KBM-7 (cell line): ENCODE measurements around the gene RESP18.

Source experiments
- DNase-seq: peaks from one replicate; pipeline ENCODE4 v3.0.0-alpha.2; 2015
- in situ Hi-C: fragments of 300-500 bp; cut with MboI; formaldehyde crosslinking; loops from 2 replicates; pipeline ENCODE4 v1.14.3; 2020; ENCODE audit warnings: low sequenced_read_pairs, low pct_unique_long_range_greater_than_20kb, mixed read lengths

The RESP18 gene

DNA sequence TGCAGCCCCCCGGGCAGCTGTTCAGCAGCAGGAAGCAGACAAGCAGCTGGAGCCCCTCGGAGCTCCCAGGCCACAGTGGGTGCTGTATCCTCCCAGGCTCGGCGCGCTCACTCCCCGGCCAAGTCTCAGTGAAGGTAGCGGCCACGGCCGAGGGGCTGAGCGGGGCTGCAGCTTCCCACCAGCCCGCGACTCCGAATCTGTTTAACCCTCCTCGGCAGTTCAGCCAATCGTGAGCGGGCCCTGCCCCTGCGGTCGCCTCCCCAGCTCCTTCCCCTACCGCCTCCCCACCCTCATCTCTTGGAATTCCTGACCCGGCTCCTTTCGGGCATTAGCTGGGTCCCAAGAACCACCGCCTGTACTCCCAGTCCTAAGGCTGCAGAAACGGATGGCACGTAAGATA is at the start of gene RESP18:
RESP18 (minus strand) TSS at position 203 of the 400 bp plus-strand sequence.
- in situ Hi-C loops, result no loop called here
- no peak for DNase-seq

DNA sequence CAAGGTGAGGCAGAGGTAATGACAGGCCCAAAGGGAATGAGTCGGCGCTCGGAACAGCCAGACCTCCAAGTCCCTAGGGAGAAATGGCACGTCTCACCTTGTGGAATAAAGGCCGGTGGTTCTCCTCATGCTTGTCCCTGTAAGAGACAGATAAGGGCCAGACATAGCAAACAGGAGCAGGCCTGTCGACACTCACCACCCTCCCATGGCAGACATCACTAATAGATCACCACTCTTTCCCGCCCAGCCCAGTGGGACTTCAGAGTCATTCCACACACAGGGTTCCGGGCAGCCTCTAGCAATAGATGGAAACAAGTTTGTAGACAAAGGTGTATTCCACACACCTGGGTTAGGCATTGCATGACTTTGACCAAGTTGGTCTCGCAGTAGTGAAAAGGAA is 48.9 kb upstream of the RESP18 start:
- no peak for DNase-seq
- in situ Hi-C loops, result no loop called here

DNA sequence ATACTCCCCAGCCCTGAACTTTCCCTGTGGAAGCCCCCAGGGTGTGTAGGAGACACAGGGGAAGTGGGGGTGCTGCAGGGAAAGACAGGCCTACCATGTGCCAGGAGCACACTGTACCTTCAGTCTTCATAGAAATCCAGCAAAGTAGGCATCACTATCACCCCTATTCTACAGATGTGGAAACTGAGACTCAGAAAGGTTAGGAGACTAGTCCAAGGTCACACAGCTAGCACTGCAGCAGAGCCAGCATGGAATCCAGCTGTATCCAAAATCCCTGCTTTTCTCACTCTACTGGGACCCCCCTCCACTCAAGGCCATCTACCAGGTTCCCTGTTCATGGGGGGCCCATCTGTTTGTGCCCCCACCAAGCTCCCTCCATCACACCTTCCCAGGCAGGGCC is 48.4 kb upstream of the RESP18 start:
- DNase-seq, result no peak
- in situ Hi-C loops, result no loop called here

DNA sequence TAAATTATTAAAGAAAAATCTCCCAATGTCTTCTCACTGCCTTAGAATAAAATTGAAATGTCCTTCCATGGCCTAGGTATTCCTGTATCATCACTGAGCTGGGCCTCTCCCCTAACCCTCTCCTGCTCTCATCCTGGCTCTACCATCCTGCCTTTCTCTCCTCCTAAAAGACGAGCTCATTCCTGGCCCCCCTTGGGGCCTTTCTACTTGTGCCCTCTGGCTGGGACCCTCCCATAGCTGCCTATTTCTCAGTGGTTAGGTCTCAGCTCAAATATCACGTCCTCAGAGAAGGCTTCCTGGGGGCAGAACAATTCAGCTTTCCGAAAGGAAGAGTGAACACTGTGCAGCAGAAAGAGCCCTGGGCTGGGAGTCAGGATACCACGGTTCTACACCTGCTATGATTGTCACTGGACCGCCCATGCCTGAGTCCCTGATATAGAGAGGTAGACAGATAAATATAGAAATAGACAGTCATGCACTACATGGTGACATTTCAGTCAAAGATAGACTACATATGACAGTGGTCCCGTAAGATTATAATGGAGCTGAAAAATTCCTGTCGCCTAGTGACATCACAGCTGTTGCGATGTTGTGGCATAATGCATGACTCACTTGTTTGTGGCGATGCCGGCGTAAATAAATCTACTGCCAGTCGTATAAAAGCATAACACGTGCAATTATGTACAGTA is 45.8 kb upstream of the RESP18 start:
- in situ Hi-C loops, result no loop called here

DNA sequence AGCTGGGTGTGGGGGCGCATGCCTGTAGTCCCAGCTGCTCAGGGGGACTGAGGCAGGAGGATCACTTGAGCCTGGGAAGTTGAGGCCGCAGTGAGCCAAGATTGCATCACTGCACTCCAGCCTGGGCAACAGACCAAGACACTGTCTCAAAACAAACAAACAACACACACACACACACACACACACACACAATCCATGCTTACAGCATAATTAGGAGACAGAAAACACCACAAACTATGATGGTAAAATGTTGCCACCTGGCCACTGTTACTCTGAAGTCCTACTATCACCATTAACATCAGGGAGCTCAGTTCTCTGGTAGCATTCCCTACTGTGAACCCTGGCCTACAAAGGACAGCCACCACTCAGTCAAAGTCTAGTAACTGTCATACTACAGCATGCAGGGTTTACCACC is 36.9 kb upstream of the RESP18 start:
- in situ Hi-C loops, result no loop called here
- DNase-seq, result no peak

More for the DNA sequence above, 45.8 kb upstream of the RESP18 start:
- DNase-seq, result no peak

DNA sequence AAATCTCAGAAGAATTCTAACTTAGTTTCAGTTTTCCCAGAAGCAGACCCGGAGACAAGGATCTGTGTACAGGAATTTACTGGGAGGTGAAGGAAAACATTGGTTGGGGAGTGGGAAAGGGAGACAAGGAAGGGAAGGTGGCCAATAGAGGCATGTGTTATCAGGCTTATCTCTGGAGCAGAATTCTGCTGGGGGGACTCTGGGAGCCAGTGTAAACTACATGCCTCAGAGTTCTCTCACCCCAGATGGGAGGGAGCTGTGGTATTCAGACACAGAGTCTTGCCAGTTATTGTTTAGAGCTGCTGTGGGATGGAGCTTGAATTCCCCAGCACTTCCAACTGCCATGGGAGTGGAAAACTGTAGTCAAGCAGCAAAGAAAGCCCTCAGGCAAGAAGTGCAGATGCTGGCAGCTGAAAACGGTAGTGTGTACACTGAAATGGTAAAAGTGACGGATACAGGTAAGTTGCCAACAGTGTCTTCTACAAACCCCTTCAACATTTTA is 36.2 kb upstream of the RESP18 start:
- DNase-seq, result no peak
- in situ Hi-C loops, result no loop called here

DNA sequence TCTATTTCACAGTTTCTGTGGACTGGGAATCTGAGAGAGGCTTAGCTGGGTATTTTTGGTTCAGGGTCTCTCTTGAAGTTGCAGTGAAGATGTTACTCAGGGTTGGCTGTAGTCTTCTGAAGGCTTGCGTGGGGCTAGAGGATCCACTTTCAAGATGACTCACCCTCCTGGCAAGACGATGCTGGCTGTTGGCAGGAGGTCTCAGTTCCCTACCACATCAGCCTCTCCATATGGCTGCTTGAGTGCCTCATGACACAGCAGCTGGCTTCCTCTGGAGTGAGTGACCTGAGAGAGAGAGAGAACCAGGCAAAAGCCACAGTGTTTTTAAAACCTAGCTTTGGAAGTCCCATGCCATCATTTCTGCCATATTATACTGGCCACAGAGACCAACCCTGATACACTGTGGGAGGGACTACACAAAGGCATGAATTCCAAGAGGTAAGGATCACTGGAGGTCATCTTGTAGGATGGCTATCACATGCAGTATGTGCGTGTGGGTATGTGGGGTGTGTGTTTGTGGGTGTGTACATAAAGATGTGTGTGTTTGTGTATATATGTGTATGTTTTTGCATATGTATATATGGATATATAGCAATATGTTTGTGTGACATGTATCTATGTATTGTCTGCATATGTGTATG is 30.1 kb upstream of the RESP18 start:
- peak; percentile 16 for DNase-seq
- in situ Hi-C loops, result no loop called here

DNA sequence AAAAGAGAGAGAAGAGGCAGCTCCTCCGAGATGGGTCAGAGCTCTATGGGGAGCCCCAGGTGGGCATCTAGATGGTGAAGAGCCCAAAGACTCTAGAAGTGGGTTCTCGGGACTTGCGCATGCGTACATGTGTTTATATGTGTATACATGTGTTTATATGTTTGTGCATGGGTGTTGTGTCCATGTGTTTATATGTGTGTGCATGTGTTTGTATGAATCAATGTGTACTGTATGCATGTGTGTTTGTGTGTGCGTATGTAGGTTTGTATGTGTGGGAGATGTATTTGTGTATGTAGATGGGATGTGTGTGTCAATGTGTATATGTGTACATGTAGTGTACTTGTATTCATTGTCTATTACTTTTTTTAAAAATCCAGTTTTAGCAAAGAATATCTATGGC is 29.5 kb upstream of the RESP18 start:
- no peak for DNase-seq

DNA sequence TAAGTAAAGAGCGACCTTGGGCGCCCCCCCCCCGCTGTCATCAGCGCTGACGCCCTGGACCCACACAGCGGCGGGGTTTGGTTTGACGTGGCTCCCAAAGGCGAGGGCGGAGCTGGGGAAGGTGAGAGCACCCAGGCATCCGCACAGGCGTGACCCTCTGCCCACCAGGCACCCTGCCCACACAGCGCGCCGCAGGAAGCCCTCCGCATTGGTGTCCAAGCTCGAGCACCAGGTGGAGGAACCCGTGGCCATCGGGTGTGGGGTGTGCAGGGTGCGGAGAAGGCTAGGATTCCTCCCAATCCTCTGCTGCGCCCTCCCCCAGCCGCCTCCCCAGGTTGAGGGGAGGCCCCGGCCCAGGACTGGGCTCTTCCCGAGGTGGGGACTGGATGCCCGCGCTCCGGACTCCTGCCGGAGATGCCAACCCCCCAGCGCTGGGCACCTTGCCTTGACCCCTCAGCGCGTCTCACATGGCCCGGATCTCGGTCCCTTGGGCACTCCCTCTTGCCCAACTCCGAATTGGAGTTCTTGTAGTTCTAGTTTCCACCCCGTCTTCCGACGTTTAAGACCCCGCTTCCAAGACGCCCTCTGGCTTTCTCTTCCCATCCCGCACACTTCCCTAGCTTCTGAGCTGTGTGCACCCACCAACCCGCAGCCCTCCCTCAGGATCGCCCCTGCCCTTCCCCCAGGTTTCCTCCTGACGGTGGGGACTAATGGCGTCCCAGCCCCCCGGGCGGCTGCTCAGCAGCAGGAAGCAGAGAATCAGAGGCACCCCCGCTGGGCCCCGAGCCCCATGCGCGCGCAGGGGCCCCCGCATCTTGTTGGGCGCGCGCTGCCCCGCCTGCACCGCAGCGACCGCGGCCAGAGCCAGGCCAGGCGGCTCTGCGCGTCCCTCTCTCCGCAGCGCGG is 25.9 kb upstream of the RESP18 start:
- in situ Hi-C loops, result no loop called here
- no peak for DNase-seq

More for the DNA sequence above, 29.5 kb upstream of the RESP18 start:
- in situ Hi-C loops, result no loop called here

DNA sequence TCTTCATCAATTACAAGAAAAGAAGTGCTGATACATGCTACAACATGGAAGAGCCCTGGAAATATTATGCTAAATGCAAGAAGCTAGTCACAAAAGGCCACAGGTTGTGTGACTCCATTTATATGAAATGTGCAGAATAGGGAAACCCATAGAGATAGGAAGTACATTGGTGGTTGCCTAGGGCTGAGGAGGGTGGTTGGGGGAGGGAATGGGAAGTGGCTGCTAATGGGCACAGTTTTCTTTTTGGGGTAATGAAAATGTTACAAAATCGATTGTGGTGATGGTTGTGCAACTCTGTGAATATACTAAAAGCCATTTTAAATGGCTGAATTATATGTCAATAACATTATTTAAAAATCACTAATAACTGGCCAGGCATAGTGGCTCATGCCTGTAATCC is 24.3 kb upstream of the RESP18 start:
- peak; percentile 35 for DNase-seq
- in situ Hi-C loops, result no loop called here

DNA sequence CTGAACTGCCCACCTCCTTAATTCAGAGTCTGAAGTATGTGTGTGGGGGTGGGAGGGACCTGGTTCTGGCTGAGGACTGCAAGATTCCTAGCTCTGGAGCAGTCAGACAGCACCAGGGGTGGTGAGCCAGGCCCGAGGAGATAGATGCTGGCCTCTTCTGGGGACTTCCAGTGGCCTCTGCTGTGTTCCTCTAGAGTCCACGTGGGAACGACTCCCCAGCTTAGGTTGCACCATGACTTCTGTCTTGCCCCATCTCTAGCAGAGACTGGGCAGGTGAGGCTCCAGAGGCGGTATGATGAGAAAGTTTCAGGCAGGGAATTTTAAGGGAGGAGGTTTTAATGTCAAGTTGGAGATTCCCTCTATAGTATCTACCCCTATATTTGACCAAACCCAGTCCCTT is 22.0 kb upstream of the RESP18 start:
- no peak for DNase-seq
- in situ Hi-C loops, result no loop called here

DNA sequence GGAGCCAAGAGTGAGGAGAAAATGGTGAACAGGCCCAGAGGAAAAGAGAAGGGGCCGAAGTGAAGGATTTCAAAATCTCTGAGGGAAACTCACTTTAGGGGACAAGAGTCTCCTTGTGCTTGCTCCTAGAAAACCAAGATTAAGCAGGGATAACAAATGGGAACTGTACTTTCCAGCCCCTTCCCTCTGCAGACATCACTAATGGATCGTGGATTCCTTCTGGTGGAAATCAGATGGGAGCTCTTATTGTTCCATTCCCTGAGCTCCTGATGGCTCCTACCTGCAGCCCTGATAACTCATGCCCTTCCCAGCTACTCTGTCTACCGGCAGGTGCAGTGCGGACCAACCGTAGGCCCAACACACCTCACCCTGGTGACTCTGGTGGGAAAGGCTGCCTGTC is 20.6 kb upstream of the RESP18 start:
- in situ Hi-C loops, result no loop called here
- DNase-seq, result no peak

DNA sequence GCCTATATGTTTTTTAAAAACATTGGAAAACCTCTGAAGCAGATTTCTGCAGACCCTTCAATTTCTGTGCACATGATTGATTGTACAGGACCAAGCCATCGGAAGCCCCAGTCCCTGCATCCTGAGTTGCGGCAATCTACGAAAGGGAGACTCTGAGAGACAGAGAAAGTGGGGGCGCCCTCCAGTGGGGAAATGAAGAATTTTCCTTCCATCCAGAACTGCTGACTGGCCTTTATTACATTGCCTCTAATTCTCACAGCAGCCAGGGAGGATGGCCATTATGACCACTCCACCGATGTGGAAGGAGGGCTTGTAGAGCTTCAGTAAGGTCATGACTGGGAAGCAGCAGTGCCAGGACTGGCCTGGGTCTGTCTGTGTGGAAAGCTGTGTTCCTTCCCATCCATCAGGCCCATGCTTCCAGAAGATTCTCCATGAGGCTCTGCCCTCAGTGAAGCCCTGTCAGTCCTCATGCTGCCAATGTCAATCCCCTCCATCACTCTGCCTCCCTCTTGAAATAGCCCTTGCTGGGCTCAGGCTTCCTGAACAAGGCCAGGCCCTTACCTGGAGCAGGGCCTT is 20.0 kb upstream of the RESP18 start:
- in situ Hi-C loops, result no loop called here

DNA sequence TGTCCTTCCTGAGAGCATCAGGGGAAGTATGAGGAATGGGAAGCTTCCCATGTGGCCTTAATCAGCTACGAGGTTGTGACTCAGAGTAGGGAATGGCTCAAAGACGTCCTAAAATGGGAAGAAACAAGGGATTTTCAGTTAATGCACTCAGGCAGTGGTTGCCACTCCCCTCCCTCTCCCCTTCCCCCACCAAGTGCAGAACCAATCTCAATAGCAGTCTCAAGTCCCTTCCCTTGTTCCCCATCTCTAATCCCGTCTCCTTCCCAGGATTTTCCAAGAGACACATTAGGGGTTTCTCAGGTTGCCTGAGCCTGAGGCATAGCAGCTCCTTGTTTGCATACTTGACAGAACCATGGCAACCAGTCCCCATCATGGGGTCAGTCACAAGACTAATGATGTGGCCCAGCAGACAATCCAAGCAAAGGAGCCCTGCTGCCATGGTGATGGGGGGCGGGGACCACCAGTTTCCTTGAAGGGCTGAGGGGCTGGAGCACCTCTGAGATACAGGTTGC is 18.2 kb upstream of the RESP18 start:
- no peak for DNase-seq
- in situ Hi-C loops, result no loop called here

More for the DNA sequence above, 20.0 kb upstream of the RESP18 start:
- peak; percentile 80 for DNase-seq

DNA sequence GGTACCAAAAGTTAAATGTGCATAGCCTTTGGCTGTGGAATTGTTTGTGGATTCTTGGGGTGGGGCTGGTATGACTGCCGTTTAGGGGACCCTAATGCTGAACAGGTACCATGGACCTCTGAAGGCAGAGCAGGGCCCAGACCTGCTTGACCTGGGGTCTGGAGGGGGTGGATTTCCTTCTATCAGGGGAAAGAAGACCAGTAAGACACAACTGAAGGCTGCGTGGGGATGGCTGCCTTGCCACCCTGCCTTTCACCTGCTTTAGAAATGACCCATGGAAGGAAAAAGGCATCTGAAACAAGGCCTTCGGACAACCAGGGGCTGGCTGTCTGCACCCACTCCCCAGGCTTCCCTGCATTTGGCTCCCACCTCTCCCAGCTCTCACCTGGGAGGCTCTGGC is 17.7 kb upstream of the RESP18 start:
- DNase-seq, result no peak
- in situ Hi-C loops, result no loop called here

DNA sequence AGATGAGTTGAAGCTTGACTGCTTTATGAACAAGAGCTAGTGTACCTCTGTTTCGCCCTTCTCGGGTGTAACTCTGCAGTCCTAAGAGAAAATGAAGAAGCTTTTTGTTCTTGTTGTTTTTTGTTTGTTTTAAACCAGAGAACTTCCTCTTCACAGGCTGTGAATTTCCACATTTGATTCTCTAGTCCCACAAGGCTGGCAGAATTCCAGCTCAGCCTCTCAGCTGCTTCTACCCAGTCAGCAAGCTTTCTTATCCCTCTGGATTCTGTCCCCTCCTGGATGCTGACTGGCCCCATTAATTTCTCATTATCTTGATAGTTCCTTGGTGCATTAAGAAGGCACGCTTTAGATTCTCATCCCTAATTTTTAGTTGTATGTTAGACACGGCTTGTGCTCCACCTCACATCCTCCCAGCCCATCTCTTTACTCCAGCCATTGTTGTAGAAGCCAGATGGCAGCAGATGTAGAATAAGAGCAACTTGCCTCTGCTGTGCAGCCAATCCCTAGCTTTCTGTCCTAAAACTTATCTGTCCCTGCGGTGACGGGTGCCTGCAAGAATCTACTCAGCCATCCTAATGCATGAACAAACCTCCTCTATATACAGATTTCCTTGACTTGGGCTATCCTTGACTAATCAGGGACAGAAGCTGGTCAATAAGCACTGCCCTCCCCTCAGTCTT is 12.3 kb upstream of the RESP18 start:
- peak; percentile 43 for DNase-seq

DNA sequence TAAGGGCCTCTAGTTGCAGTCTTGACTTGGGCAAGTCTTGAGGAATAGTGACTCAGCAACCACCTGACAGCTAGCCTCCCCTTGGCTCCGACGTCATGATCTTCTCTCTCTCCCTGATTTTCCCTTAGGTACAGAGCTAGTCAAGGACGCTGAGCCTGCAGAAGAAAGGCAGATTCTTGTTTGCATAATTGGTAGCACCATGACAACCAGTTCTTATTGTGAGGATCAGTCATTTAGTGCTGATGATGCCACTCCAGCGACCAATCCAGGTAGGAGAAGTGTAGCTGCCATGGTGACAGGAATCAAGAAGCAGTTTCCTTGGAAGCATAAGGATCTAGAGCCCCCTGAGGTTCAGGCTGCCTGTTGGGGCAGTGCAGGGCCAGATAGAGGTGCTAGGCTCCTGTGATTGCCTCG is 2.8 kb upstream of the RESP18 start:
- in situ Hi-C loops, result no loop called here
- no peak for DNase-seq

More for the DNA sequence above, 12.3 kb upstream of the RESP18 start:
- in situ Hi-C loops, result no loop called here

DNA sequence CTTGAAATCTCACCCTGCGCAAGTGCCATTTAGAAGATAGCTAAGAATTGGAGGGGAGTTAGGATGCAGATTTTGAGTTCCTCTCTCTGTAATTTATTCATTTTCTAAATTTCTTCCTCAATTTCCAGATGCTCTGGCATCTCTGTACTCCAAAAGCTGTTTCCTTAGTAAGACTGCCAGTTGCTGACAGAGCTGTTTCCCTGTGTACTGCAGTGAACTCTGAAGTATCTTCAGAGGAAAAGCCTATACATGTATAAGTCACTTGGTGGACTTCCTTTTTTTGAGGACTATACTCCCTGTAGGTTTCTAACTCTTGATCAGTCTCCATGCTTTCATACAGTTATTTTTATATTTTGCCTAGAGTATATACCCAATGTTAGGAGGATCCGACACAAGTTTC is 1.5 kb upstream of the RESP18 start:
- in situ Hi-C loops, result no loop called here
- no peak for DNase-seq
